Breast epithelium (tissue), 4 donors: Measurements from ENCODE around the gene ANK2. TPM values are rescaled to one million over a fixed set of nuclear protein-coding genes. Genes with fewer than 3 reads are reported as not detected.

Source experiments
- DNase-seq, 2 donors: peaks; one replicate each; pipeline ENCODE4 v3.0.0-alpha.2; 2019; ENCODE audit warnings: low spot score in 2 of 2
- H3K27ac ChIP-seq, 2 donors: fragments of 200-600 bp; sonication (generic) in 1 of 2; one replicate each; pipeline ENCODE4 v1.5.1; 2016 to 2019; ENCODE audit warnings: mild to moderate bottlenecking in 1 of 2
- H3K27me3 ChIP-seq, 2 donors: fragments of 200-600 bp; sonication (generic) in 1 of 2; one replicate each; pipeline versions ENCODE4 v1.5.1 to v1.6.0; 2017 to 2019; ENCODE audit warnings: control low read depth in 1 of 2, mild to moderate bottlenecking in 1 of 2
- H3K36me3 ChIP-seq: fragments of 200-600 bp; one replicate; pipeline ENCODE4 v1.5.1; 2019
- H3K4me1 ChIP-seq, 2 donors: fragments of 200-600 bp; sonication (generic); one replicate each; pipeline ENCODE4 v1.5.1; 2016 to 2019; ENCODE audit warnings: control low read depth in 1 of 2
- H3K4me3 ChIP-seq, 3 donors: fragments of 200-600 bp; sonication (generic); 1 replicate in 2 of 3; 2 replicates in 1 of 3; pipeline ENCODE4 v1.5.1; 2016 to 2019; ENCODE audit warnings: mild to moderate bottlenecking in 3 of 3, moderate library complexity in 2 of 3
- H3K9me3 ChIP-seq, 2 donors: fragments of 200-600 bp; sonication (generic) in 1 of 2; one replicate each; pipeline ENCODE4 v1.5.1; 2016 to 2019; ENCODE audit warnings: control low read depth in 1 of 2
- CTCF ChIP-seq, 3 donors: fragments of 450-650 bp; IDR thresholded peaks; one replicate each; pipeline ENCODE4 v1.5.1; 2016 to 2017; ENCODE audit warnings: antibody characterized with exemption in 3 of 3, mild to moderate bottlenecking in 3 of 3, moderate library complexity in 3 of 3
- POLR2A ChIP-seq: fragments of 450-650 bp; IDR thresholded peaks from one replicate; pipeline ENCODE4 v1.6.1; 2016; ENCODE audit warnings: antibody characterized with exemption, mild to moderate bottlenecking, moderate library complexity
- POLR2AphosphoS5 ChIP-seq, 3 donors: sonication (generic); formaldehyde crosslinking; IDR thresholded peaks; one replicate each; pipeline ENCODE4 v1.6.1; 2017; ENCODE audit warnings: antibody characterized with exemption in 3 of 3
- intact Hi-C: fragments of 100-400 bp; cut with DNase I; formaldehyde crosslinking; loops from one replicate; pipeline ENCODE4 v1.15.1; 2023; ENCODE audit warnings: low total_unique reads
- total RNA-seq, 3 donors: library from RNA; depleted of rRNA; stranded (reverse); fragments of >200 nt; gene quantifications; one replicate each; pipeline ENCODE4 v1.1.0, GENCODE V29; 2016

The ANK2 gene
- total RNA-seq, 3 donors from 2014 or later: 22.0 to 145 (median 36.7) TPM

- no peaks in the 10 kb centered on the region for H3K36me3 ChIP-seq
- TF ChIP-seq CTCF (IDR thresholded peaks at IDR 0.05) (no peak), POLR2A (no peak), POLR2AphosphoS5 (IDR thresholded peaks at IDR 0.05) (no peak)
- H3K9me3 ChIP-seq: no peaks in the 10 kb centered on the region
- peak overlapping the region; percentile 34 to 57 (median 42) for H3K4me3 ChIP-seq
- peak overlapping the region; percentile 61 to 74 for H3K27ac ChIP-seq
- H3K27me3 ChIP-seq: no peaks in the 10 kb centered on the region
- intact Hi-C loops: no loop called here
- DNase-seq: no peak
- no peaks in the 10 kb centered on the region for H3K4me1 ChIP-seq
These were observed 98.2 kb downstream of the ANK2 start for GRCh38 chr4:113147498-113148111.

GRCh38 chr4:113148925-113149324, 99.5 kb downstream of the ANK2 start:
- Histone ChIP-seq H3K27me3 (no peaks in the 10 kb centered on the region), H3K4me1 (no peaks in the 10 kb centered on the region), H3K27ac (no peak overlapping the region), H3K9me3 (no peaks in the 10 kb centered on the region), H3K36me3 (no peaks in the 10 kb centered on the region), H3K4me3 (no peak overlapping the region)
- intact Hi-C loops: no loop called here
- no peak for TF ChIP-seq POLR2AphosphoS5 (IDR thresholded peaks at IDR 0.05)
- TF ChIP-seq CTCF (IDR thresholded peaks at IDR 0.05): no peak
- no peak for DNase-seq

GRCh38 chr4:113153529-113154101, 104.2 kb downstream of the ANK2 start:
- intact Hi-C loops: no loop called here
- Histone ChIP-seq H3K36me3 (peaks cover 4% of the 10 kb centered on the region), H3K4me1 (no peaks in the 10 kb centered on the region), H3K27me3 (no peaks in the 10 kb centered on the region), H3K9me3 (no peaks in the 10 kb centered on the region), H3K27ac (no peak overlapping the region), H3K4me3 (no peak overlapping the region)
- TF ChIP-seq POLR2A (no peak), CTCF (IDR thresholded peaks at IDR 0.05) (no peak), POLR2AphosphoS5 (IDR thresholded peaks at IDR 0.05) (no peak)
- no peak for DNase-seq

GRCh38 chr4:113154281-113154680, 104.8 kb downstream of the ANK2 start:
- TF ChIP-seq CTCF (IDR thresholded peaks at IDR 0.05) (no peak), POLR2AphosphoS5 (IDR thresholded peaks at IDR 0.05) (no peak), POLR2A (no peak)
- Histone ChIP-seq H3K4me3 (no peak overlapping the region), H3K36me3 (peaks cover 4% of the 10 kb centered on the region), H3K9me3 (no peaks in the 10 kb centered on the region), H3K27ac (no peak overlapping the region), H3K27me3 (no peaks in the 10 kb centered on the region), H3K4me1 (no peaks in the 10 kb centered on the region)
- no peak for DNase-seq
- intact Hi-C loops: no loop called here

GRCh38 chr4:113157086-113157857, 107.8 kb downstream of the ANK2 start:
- H3K4me3 ChIP-seq: no peak overlapping the region
- H3K9me3 ChIP-seq: no peaks in the 10 kb centered on the region
- H3K27ac ChIP-seq: no peak overlapping the region
- H3K36me3 ChIP-seq: peaks cover 4% of the 10 kb centered on the region
- no peaks in the 10 kb centered on the region for H3K4me1 ChIP-seq
- no peak for DNase-seq
- H3K27me3 ChIP-seq: no peaks in the 10 kb centered on the region
- TF ChIP-seq POLR2AphosphoS5 (IDR thresholded peaks at IDR 0.05) (no peak), POLR2A (no peak), CTCF (IDR thresholded peaks at IDR 0.05) (no peak)
- intact Hi-C loops: no loop called here
